Spleen (tissue), 7 donors: ENCODE measurements around the gene ATP10A.

Experiments used
- POLR2A ChIP-seq, 3 donors: fragments of 450-650 bp; IDR thresholded peaks; one replicate each; pipeline ENCODE4 v1.5.1; 2017; ENCODE audit warnings: antibody characterized with exemption in 3 of 3, mild to moderate bottlenecking in 1 of 3
- TF ChIP-seq, protein P1 (sequence below), 11 experiments: fragments of 200-600 bp in 7 of 11; fragments of 450-650 bp in 4 of 11; sonication (generic) in 4 of 11; IDR thresholded peaks in 8 of 11; conservative IDR thresholded peaks in 3 of 11; 1 replicate in 7 of 11; 2 replicates in 4 of 11; pipeline versions ENCODE4 v1.4.0 to v1.8.0; 2016 to 2021; ENCODE audit warnings: antibody characterized with exemption in 11 of 11, inconsistent platforms in 4 of 11, mild to moderate bottlenecking in 1 of 11
- donor health status: DM: no; HTN: no; CAD: no; lungs with moderate emphysema.
- donor health status: DM: no; HTN: no; CAD: no.
- donor health status: DM: no; HTN: no; CAD: no.

GRCh38 chr15:25862071-25862471 is 1.1 kb downstream of the ATP10A start:
- TF ChIP-seq, protein P1, sequence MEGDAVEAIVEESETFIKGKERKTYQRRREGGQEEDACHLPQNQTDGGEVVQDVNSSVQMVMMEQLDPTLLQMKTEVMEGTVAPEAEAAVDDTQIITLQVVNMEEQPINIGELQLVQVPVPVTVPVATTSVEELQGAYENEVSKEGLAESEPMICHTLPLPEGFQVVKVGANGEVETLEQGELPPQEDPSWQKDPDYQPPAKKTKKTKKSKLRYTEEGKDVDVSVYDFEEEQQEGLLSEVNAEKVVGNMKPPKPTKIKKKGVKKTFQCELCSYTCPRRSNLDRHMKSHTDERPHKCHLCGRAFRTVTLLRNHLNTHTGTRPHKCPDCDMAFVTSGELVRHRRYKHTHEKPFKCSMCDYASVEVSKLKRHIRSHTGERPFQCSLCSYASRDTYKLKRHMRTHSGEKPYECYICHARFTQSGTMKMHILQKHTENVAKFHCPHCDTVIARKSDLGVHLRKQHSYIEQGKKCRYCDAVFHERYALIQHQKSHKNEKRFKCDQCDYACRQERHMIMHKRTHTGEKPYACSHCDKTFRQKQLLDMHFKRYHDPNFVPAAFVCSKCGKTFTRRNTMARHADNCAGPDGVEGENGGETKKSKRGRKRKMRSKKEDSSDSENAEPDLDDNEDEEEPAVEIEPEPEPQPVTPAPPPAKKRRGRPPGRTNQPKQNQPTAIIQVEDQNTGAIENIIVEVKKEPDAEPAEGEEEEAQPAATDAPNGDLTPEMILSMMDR (IDR thresholded peaks at IDR 0.05 in 8 of 11, conservative IDR thresholded peaks at IDR 0.05 in 3 of 11), result no peak
- no peak for TF ChIP-seq POLR2A (IDR thresholded peaks at IDR 0.05)
